ENCODE data around the gene TRIM2.

- TF ChIP-seq POLR2AphosphoS5 (IDR thresholded peaks at IDR 0.05) (peak in 1 of 3 donors; percentile 25), POLR2A (IDR thresholded peaks at IDR 0.05) (no peak)
- TF ChIP-seq, protein P1, sequence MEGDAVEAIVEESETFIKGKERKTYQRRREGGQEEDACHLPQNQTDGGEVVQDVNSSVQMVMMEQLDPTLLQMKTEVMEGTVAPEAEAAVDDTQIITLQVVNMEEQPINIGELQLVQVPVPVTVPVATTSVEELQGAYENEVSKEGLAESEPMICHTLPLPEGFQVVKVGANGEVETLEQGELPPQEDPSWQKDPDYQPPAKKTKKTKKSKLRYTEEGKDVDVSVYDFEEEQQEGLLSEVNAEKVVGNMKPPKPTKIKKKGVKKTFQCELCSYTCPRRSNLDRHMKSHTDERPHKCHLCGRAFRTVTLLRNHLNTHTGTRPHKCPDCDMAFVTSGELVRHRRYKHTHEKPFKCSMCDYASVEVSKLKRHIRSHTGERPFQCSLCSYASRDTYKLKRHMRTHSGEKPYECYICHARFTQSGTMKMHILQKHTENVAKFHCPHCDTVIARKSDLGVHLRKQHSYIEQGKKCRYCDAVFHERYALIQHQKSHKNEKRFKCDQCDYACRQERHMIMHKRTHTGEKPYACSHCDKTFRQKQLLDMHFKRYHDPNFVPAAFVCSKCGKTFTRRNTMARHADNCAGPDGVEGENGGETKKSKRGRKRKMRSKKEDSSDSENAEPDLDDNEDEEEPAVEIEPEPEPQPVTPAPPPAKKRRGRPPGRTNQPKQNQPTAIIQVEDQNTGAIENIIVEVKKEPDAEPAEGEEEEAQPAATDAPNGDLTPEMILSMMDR (IDR thresholded peaks at IDR 0.05): no peak
These were observed 41.5 kb downstream of the TRIM2 start for GRCh38 chr4:153245775-153246174.

Measured in transverse colon (tissue), 4 donors.